GM12878 (cell line): ENCODE results near the gene BCL2.

Experiments used
- BRCA1 ChIP-seq: IDR thresholded peaks from 2 replicates; pipeline ENCODE4 v1.6.1; 2011; ENCODE audit warnings: low read depth, low read length, improper control_type of control experiment
- NFIC ChIP-seq: IDR thresholded peaks from 2 replicates; pipeline ENCODE4 v1.6.1; 2012; ENCODE audit warnings: low read depth, mild to moderate bottlenecking, inconsistent platforms, low read length, moderate library complexity
- TF ChIP-seq, protein P1 (sequence below): fragments of 150-350 bp; IDR thresholded peaks from 2 replicates; pipeline ENCODE4 v1.6.1; 2016; ENCODE audit warnings: low read depth, low read length

DNA sequence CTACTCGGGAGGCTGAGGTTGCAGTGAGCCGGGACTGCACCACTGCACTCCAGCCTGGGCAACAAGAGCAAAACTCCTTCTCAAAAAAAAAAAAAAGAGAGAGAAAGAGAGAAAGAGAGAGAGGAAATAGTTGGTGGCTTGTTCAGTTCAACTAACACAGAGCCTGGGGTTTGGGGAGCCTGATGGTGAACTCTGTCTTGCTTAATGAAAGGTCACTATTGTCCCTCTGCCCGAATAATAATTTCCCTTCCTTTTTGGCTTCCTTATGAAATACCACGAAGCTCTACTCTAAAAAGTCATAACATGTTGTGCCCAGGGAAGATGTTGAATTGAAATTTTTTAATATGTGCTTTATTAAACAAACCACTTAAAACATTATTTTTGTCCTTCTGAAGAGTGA is 17.3 kb downstream of the BCL2 start:
- TF ChIP-seq, protein P1, sequence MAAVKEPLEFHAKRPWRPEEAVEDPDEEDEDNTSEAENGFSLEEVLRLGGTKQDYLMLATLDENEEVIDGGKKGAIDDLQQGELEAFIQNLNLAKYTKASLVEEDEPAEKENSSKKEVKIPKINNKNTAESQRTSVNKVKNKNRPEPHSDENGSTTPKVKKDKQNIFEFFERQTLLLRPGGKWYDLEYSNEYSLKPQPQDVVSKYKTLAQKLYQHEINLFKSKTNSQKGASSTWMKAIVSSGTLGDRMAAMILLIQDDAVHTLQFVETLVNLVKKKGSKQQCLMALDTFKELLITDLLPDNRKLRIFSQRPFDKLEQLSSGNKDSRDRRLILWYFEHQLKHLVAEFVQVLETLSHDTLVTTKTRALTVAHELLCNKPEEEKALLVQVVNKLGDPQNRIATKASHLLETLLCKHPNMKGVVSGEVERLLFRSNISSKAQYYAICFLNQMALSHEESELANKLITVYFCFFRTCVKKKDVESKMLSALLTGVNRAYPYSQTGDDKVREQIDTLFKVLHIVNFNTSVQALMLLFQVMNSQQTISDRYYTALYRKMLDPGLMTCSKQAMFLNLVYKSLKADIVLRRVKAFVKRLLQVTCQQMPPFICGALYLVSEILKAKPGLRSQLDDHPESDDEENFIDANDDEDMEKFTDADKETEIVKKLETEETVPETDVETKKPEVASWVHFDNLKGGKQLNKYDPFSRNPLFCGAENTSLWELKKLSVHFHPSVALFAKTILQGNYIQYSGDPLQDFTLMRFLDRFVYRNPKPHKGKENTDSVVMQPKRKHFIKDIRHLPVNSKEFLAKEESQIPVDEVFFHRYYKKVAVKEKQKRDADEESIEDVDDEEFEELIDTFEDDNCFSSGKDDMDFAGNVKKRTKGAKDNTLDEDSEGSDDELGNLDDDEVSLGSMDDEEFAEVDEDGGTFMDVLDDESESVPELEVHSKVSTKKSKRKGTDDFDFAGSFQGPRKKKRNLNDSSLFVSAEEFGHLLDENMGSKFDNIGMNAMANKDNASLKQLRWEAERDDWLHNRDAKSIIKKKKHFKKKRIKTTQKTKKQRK, result no peak
- TF ChIP-seq BRCA1 (no peak), NFIC (no peak)
